Liver (tissue), 3 donors: ENCODE measurements around the gene INTS15.

Source experiments
- ATF3 ChIP-seq: IDR thresholded peaks from 2 replicates; pipeline ENCODE4 v1.6.1; 2016; ENCODE audit warnings: antibody characterized with exemption
- CTCF ChIP-seq: fragments of 150-350 bp; IDR thresholded peaks from 2 replicates; pipeline ENCODE4 v1.5.1; 2017; ENCODE audit warnings: improper control_type of control experiment, low read depth, low read length; ENCODE audit not compliant: missing input control
- EGR1 ChIP-seq, 2 donors: IDR thresholded peaks; 2 replicates each; pipeline ENCODE4 v1.6.1; 2016 to 2018; ENCODE audit warnings: antibody characterized with exemption in 2 of 2, low read depth in 2 of 2
- FOXA1 ChIP-seq: IDR thresholded peaks from 2 replicates; pipeline ENCODE4 v1.6.1; 2016; ENCODE audit warnings: antibody characterized with exemption
- GABPA ChIP-seq, 2 donors: IDR thresholded peaks in 1 of 2; conservative IDR thresholded peaks in 1 of 2; 2 replicates each; pipeline ENCODE4 v1.6.1; 2016; ENCODE audit warnings: antibody characterized with exemption in 2 of 2, mild to moderate bottlenecking in 1 of 2, moderate library complexity in 1 of 2
- RAD21 ChIP-seq, 2 donors: IDR thresholded peaks; 2 replicates each; pipeline ENCODE4 v1.6.1; 2016; ENCODE audit warnings: antibody characterized with exemption in 2 of 2, mild to moderate bottlenecking in 2 of 2
- REST ChIP-seq: IDR thresholded peaks from 2 replicates; pipeline ENCODE4 v1.6.1; 2016; ENCODE audit warnings: antibody characterized with exemption, mild to moderate bottlenecking
- RXRA ChIP-seq, 2 donors: IDR thresholded peaks; 2 replicates each; pipeline ENCODE4 v1.6.1; 2017 to 2018; ENCODE audit warnings: antibody characterized with exemption in 2 of 2, mild to moderate bottlenecking in 1 of 2
- TAF1 ChIP-seq: conservative IDR thresholded peaks from 2 replicates; pipeline ENCODE4 v1.6.1; 2016; ENCODE audit warnings: antibody characterized with exemption, mild to moderate bottlenecking
- YY1 ChIP-seq: IDR thresholded peaks from 2 replicates; pipeline ENCODE4 v1.6.1; 2016; ENCODE audit warnings: antibody characterized with exemption, mild to moderate bottlenecking
- donor health status: healthy.
- donor health status: healthy.

DNA sequence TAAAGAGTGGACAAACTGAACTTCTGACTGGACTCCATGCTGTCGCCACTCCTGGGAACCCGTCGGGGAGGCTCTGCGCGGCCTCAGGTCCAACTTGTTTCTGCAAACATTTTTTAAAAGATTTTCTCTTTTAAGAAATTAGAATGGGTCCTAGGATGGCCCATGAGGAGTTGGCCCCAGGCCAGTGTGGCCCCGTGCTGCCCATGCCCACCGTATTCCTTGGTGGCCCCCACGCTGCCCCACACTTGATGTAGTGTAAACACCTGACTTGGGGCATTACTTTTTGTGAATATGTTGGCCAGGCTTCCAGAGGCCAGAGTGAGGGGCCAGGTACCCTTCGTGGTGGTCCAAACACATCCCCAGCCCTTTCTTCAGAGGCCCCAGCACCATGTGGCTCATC lies 66.6 kb downstream of the INTS15 start:
- TF ChIP-seq TAF1: no peak
- no peak for TF ChIP-seq RAD21 (IDR thresholded peaks at IDR 0.05)
- TF ChIP-seq CTCF: no peak
- TF ChIP-seq RXRA (IDR thresholded peaks at IDR 0.05): no peak
- TF ChIP-seq GABPA (IDR thresholded peaks at IDR 0.05 in 1 of 2, conservative IDR thresholded peaks at IDR 0.05 in 1 of 2): no peak
- TF ChIP-seq ATF3: no peak
- TF ChIP-seq EGR1 (IDR thresholded peaks at IDR 0.05; ENCODE audit: low read depth in 2 of 2): no peak
- no peak for TF ChIP-seq YY1
- no peak for TF ChIP-seq REST
- no peak for TF ChIP-seq FOXA1
